Thyroid gland (tissue), 4 donors: ENCODE measurements around the gene ASAP2.

Source experiments
- CTCF ChIP-seq, 6 experiments: fragments of 200-600 bp in 3 of 6; fragments of 450-650 bp in 3 of 6; sonication (generic) in 3 of 6; IDR thresholded peaks; one replicate each; pipeline ENCODE4 v1.5.1; 2016 to 2019; ENCODE audit warnings: antibody characterized with exemption in 6 of 6, mild to moderate bottlenecking in 2 of 6, inconsistent platforms in 1 of 6, moderate library complexity in 1 of 6
- POLR2A ChIP-seq, 2 donors: fragments of 450-650 bp; IDR thresholded peaks; one replicate each; pipeline ENCODE4 v1.6.1; 2017; ENCODE audit warnings: antibody characterized with exemption in 2 of 2, mild to moderate bottlenecking in 2 of 2, moderate library complexity in 1 of 2

DNA sequence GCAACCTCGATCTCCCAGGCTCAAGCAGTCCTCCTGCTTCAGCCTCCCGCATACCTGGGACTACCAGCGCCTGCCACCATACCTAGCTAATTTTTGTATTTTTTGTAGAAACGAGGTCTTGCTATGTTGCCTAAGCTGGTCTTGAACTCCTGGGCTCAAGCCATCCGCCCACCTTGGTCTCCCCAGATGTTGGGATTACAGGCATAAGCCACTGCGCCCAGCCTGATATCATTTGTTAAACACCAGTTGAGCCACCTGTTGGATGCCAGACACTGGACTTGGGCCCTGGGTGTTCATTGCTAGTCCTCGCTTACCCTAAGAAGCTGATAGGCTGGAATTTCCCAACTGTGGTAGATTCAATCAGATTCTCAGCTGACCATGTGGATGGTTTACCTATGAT lies 136.9 kb downstream of the ASAP2 start:
- TF ChIP-seq CTCF (IDR thresholded peaks at IDR 0.05) (no peak), POLR2A (IDR thresholded peaks at IDR 0.05) (no peak)
